Measurements from ENCODE around the gene MTR.

Gene MTR

DNA sequence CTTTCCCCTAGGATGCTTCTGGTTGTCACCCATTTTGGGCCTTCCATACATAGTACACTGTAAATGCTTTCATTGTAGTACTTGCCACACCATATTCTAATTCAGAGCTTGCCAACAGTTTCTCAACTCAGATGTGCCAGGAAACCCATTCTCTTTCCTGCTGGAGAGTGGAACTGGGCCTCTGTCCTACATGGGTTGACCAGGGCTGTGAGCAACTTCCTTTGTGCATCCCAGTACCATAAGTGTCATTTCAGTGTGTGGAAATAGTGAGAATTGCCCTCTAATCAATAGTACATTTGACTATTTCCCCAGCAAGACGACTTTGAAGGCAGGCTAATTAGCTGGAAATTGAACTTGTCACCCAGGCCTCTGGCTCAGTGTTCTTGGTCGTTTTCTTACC is 74.8 kb downstream of the MTR start:
- peaks cover 8% of the 10 kb centered on the region; the same call in 1 of the 2 replicates for H3K36me3 ChIP-seq (ENCODE audit: low read length)
- no peaks in the 10 kb centered on the region for H3K9me3 ChIP-seq (ENCODE audit: insufficient read depth, low read length)
- H3K79me2 ChIP-seq (ENCODE audit: insufficient read depth, low read length): no peaks in the 10 kb centered on the region
- H3K27me3 ChIP-seq (ENCODE audit: low read length): no peaks in the 10 kb centered on the region
- no peak overlapping the region for H3K9ac ChIP-seq (ENCODE audit: low read length)
- no peaks in the 10 kb centered on the region for H4K20me1 ChIP-seq (ENCODE audit: low read depth, low read length)
- TF ChIP-seq, protein P1, sequence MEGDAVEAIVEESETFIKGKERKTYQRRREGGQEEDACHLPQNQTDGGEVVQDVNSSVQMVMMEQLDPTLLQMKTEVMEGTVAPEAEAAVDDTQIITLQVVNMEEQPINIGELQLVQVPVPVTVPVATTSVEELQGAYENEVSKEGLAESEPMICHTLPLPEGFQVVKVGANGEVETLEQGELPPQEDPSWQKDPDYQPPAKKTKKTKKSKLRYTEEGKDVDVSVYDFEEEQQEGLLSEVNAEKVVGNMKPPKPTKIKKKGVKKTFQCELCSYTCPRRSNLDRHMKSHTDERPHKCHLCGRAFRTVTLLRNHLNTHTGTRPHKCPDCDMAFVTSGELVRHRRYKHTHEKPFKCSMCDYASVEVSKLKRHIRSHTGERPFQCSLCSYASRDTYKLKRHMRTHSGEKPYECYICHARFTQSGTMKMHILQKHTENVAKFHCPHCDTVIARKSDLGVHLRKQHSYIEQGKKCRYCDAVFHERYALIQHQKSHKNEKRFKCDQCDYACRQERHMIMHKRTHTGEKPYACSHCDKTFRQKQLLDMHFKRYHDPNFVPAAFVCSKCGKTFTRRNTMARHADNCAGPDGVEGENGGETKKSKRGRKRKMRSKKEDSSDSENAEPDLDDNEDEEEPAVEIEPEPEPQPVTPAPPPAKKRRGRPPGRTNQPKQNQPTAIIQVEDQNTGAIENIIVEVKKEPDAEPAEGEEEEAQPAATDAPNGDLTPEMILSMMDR (IDR thresholded peaks at IDR 0.05; ENCODE audit: insufficient read depth, low read length, poor library complexity, severe bottlenecking): no peak
- TF ChIP-seq EZH2phosphoT487 (conservative IDR thresholded peaks at IDR 0.05; ENCODE audit: low read length): no peak
- H3F3A ChIP-seq (ENCODE audit: insufficient read depth): no peaks in the 10 kb centered on the region
- no peak overlapping the region for H2AFZ ChIP-seq (ENCODE audit: low read depth, low read length, severe bottlenecking)
- no peak overlapping the region for H3K27ac ChIP-seq (ENCODE audit: low read depth, low read length)
- no peaks in the 10 kb centered on the region for H3K9me2 ChIP-seq (replicated peaks; ENCODE audit: insufficient read depth, low read length)
- no peak overlapping the region for H3K4me3 ChIP-seq (ENCODE audit: insufficient read depth, low read length, poor library complexity, severe bottlenecking)
- H3K4me2 ChIP-seq (ENCODE audit: low read depth, low read length, poor library complexity, severe bottlenecking): no peak overlapping the region

DNA sequence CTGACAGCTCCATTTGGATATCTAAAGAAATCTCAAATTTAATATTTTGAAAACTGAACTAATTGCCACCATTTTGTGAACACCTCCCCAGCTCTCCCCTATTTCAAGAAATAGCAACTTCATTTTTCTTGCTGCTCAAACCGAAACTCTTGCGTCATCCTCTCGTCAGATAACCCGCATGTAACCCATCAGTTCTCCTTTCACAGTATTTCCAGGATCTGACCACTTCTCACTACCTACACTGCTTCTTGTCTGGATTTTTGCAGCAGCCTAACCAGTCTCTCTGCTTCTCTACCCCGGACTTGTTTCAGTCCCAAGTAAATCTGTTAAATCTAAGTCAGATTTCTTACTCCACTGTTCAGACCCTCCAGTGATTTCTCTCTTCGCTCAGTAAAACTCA is 75.6 kb downstream of the MTR start:
- Histone ChIP-seq H3K9me3 (ENCODE audit: insufficient read depth, low read length) (no peaks in the 10 kb centered on the region), H3K9ac (ENCODE audit: low read length) (no peak overlapping the region), H3K36me3 (ENCODE audit: low read length) (peaks cover 2% of the 10 kb centered on the region; the same call in 1 of the 2 replicates), H4K20me1 (ENCODE audit: low read depth, low read length) (no peaks in the 10 kb centered on the region), H2AFZ (ENCODE audit: low read depth, low read length, severe bottlenecking) (no peak overlapping the region), H3K27ac (ENCODE audit: low read depth, low read length) (no peak overlapping the region), H3K27me3 (ENCODE audit: low read length) (no peaks in the 10 kb centered on the region), H3K4me2 (ENCODE audit: low read depth, low read length, poor library complexity, severe bottlenecking) (no peak overlapping the region), H3K9me2 (replicated peaks; ENCODE audit: insufficient read depth, low read length) (no peaks in the 10 kb centered on the region), H3K4me3 (ENCODE audit: insufficient read depth, low read length, poor library complexity, severe bottlenecking) (no peak overlapping the region), H3F3A (ENCODE audit: insufficient read depth) (no peaks in the 10 kb centered on the region), H3K79me2 (ENCODE audit: insufficient read depth, low read length) (no peaks in the 10 kb centered on the region)
- TF ChIP-seq, protein P1 (IDR thresholded peaks at IDR 0.05; ENCODE audit: insufficient read depth, low read length, poor library complexity, severe bottlenecking): no peak
- TF ChIP-seq EZH2phosphoT487 (conservative IDR thresholded peaks at IDR 0.05; ENCODE audit: low read length): no peak

DNA sequence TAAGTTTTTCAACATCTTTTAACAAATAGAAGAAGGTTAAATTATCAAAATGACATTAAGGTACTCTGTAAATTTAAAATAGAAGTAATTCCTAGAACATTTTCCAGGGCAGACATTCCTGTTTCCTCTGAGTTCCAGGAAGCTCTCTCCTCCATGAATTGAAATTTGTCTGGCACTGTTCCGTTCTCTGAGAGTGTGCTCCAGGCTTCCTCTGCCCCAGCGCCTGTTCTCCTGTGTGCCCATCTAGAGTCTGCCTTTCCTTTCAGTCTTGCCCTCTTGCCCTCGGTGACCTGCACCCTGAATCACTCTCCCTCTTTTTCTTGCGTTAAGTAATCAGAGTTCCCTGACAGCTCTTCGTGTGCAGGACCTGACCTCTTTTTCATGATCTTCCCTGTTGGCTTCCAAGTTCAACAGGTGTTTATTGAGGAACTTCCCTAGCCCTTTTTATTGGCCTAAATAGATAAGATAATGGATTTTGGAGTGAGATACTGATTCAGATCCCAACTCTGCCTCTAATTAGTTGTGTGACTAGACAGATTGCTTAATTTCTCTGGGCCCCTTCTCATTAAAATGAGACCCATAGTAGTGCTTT is 77.1 kb downstream of the MTR start:
- Histone ChIP-seq H3K4me3 (ENCODE audit: insufficient read depth, low read length, poor library complexity, severe bottlenecking) (no peak overlapping the region), H3K9me2 (replicated peaks; ENCODE audit: insufficient read depth, low read length) (no peaks in the 10 kb centered on the region), H3F3A (ENCODE audit: insufficient read depth) (no peaks in the 10 kb centered on the region), H3K4me2 (ENCODE audit: low read depth, low read length, poor library complexity, severe bottlenecking) (no peak overlapping the region), H3K79me2 (ENCODE audit: insufficient read depth, low read length) (no peaks in the 10 kb centered on the region), H2AFZ (ENCODE audit: low read depth, low read length, severe bottlenecking) (no peak overlapping the region), H3K9me3 (ENCODE audit: insufficient read depth, low read length) (no peaks in the 10 kb centered on the region), H3K9ac (ENCODE audit: low read length) (no peak overlapping the region), H4K20me1 (ENCODE audit: low read depth, low read length) (no peaks in the 10 kb centered on the region), H3K27me3 (ENCODE audit: low read length) (no peaks in the 10 kb centered on the region), H3K27ac (ENCODE audit: low read depth, low read length) (no peak overlapping the region), H3K36me3 (ENCODE audit: low read length) (no peaks in the 10 kb centered on the region; the same call in 1 of the 2 replicates)
- TF ChIP-seq, protein P1 (IDR thresholded peaks at IDR 0.05; ENCODE audit: insufficient read depth, low read length, poor library complexity, severe bottlenecking): no peak
- no peak for TF ChIP-seq EZH2phosphoT487 (conservative IDR thresholded peaks at IDR 0.05; ENCODE audit: low read length)

All from SU-DHL-6 (cell line).